Measurements from ENCODE around the gene DYNLT5. TPM values are rescaled to one million over a fixed set of nuclear protein-coding genes. Genes with fewer than 3 reads are reported as not detected.
"Not testable (repeated sequence)": the region's sequence is repeated elsewhere in the genome, so short reads cannot be mapped to it uniquely, and the experiment has no call there.

The DYNLT5 gene
- total RNA-seq, 1 donor from 2014 or later: 0.60 TPM

GRCh38 chr1:66723985-66724384 is 28.3 kb upstream of the DYNLT5 start:
- H3K4me3 Mint-ChIP-seq (ENCODE audit: low read depth): no peak overlapping the region

GRCh38 chr1:66725885-66726665 is 26.2 kb upstream of the DYNLT5 start:
- TF ChIP-seq, protein P1, sequence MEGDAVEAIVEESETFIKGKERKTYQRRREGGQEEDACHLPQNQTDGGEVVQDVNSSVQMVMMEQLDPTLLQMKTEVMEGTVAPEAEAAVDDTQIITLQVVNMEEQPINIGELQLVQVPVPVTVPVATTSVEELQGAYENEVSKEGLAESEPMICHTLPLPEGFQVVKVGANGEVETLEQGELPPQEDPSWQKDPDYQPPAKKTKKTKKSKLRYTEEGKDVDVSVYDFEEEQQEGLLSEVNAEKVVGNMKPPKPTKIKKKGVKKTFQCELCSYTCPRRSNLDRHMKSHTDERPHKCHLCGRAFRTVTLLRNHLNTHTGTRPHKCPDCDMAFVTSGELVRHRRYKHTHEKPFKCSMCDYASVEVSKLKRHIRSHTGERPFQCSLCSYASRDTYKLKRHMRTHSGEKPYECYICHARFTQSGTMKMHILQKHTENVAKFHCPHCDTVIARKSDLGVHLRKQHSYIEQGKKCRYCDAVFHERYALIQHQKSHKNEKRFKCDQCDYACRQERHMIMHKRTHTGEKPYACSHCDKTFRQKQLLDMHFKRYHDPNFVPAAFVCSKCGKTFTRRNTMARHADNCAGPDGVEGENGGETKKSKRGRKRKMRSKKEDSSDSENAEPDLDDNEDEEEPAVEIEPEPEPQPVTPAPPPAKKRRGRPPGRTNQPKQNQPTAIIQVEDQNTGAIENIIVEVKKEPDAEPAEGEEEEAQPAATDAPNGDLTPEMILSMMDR (IDR thresholded peaks at IDR 0.05; ENCODE audit: unreplicated experiment): peak; percentile 95
- Mint-ChIP-seq H3K9me3 (ENCODE audit: low read depth) (peaks cover 5% of the 10 kb centered on the region), H3K27me3 (peaks cover 29% of the 10 kb centered on the region), H3K4me1 (ENCODE audit: low read depth) (no peaks in the 10 kb centered on the region), H3K27ac (no peak overlapping the region), H3K36me3 (ENCODE audit: insufficient read depth) (no peaks in the 10 kb centered on the region), H3K4me3 (ENCODE audit: low read depth) (no peak overlapping the region)
- DNase-seq (ENCODE audit: low spot score, unreplicated experiment): peak; percentile 29

More at GRCh38 chr1:66723985-66724384, 28.3 kb upstream of the DYNLT5 start:
- Mint-ChIP-seq H3K27ac (no peak overlapping the region), H3K36me3 (ENCODE audit: insufficient read depth) (no peaks in the 10 kb centered on the region), H3K27me3 (peaks cover 25% of the 10 kb centered on the region), H3K9me3 (ENCODE audit: low read depth) (peaks cover 5% of the 10 kb centered on the region), H3K4me1 (ENCODE audit: low read depth) (no peaks in the 10 kb centered on the region)
- no peak for DNase-seq (ENCODE audit: low spot score, unreplicated experiment)
- TF ChIP-seq, protein P1 (IDR thresholded peaks at IDR 0.05; ENCODE audit: unreplicated experiment): no peak

GRCh38 chr1:66728021-66728420 is 24.2 kb upstream of the DYNLT5 start:
- H3K4me3 Mint-ChIP-seq (ENCODE audit: low read depth): no peak overlapping the region
- H3K27me3 Mint-ChIP-seq: peaks cover 28% of the 10 kb centered on the region
- TF ChIP-seq, protein P1 (IDR thresholded peaks at IDR 0.05; ENCODE audit: unreplicated experiment): no peak
- H3K4me1 Mint-ChIP-seq (ENCODE audit: low read depth): no peaks in the 10 kb centered on the region
- no peak for DNase-seq (ENCODE audit: low spot score, unreplicated experiment)
- no peaks in the 10 kb centered on the region for H3K36me3 Mint-ChIP-seq (ENCODE audit: insufficient read depth)
- peaks cover 5% of the 10 kb centered on the region for H3K9me3 Mint-ChIP-seq (ENCODE audit: low read depth)
- H3K27ac Mint-ChIP-seq: no peak overlapping the region

DNA sequence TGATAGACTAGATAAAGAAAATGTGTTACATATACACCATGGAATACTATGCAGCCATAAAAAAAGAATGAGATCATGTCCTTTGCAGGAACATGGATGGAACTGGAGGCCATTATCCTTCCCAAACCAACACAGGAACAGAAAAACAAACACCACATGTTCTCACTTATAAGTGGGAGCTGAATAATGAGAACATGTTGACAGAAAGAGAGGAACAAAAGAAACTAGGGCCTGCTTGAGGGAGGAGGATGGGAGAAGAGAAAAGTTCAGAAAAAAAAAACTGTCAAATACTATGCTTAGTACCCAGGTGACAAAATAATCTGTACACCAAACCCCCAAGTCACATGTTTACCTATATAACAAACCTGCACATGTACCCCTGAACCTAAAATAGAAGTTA is 23.5 kb upstream of the DYNLT5 start:
- not testable (repeated sequence) for H3K27ac Mint-ChIP-seq; DNase-seq (ENCODE audit: low spot score, unreplicated experiment); H3K4me3 Mint-ChIP-seq (ENCODE audit: low read depth); H3K4me1 Mint-ChIP-seq (ENCODE audit: low read depth); H3K36me3 Mint-ChIP-seq (ENCODE audit: insufficient read depth); H3K9me3 Mint-ChIP-seq (ENCODE audit: low read depth)
- peaks cover 23% of the 10 kb centered on the region for H3K27me3 Mint-ChIP-seq

GRCh38 chr1:66729119-66729518 is 23.1 kb upstream of the DYNLT5 start:
- TF ChIP-seq, protein P1 (IDR thresholded peaks at IDR 0.05; ENCODE audit: unreplicated experiment): no peak
- Mint-ChIP-seq H3K4me3 (ENCODE audit: low read depth) (no peak overlapping the region), H3K4me1 (ENCODE audit: low read depth) (no peaks in the 10 kb centered on the region), H3K9me3 (ENCODE audit: low read depth) (peaks cover 5% of the 10 kb centered on the region), H3K36me3 (ENCODE audit: insufficient read depth) (no peaks in the 10 kb centered on the region), H3K27me3 (peaks cover 22% of the 10 kb centered on the region), H3K27ac (no peak overlapping the region)
- DNase-seq (ENCODE audit: low spot score, unreplicated experiment): no peak

- Mint-ChIP-seq H3K4me1 (ENCODE audit: low read depth) (no peaks in the 10 kb centered on the region), H3K9me3 (ENCODE audit: low read depth) (peaks cover 5% of the 10 kb centered on the region), H3K27me3 (peaks cover 21% of the 10 kb centered on the region), H3K4me3 (ENCODE audit: low read depth) (no peak overlapping the region), H3K27ac (no peak overlapping the region), H3K36me3 (ENCODE audit: insufficient read depth) (no peaks in the 10 kb centered on the region)
- no peak for DNase-seq (ENCODE audit: low spot score, unreplicated experiment)
- TF ChIP-seq, protein P1 (IDR thresholded peaks at IDR 0.05; ENCODE audit: unreplicated experiment): no peak
Observed at GRCh38 chr1:66729523-66729922, 22.7 kb upstream of the DYNLT5 start.
